IMR-90 (cell line): ENCODE results near the gene RNF213. TPM values are rescaled to one million over a fixed set of nuclear protein-coding genes. Genes with fewer than 3 reads are reported as not detected.

ENCODE experiments used
- ATAC-seq: fragments of 200-7000 bp; cut with Tn5 transposase; 2 replicates; pipeline ENCODE4 v1.9.1; 2020; ENCODE audit warnings: low read depth, mild to moderate bottlenecking, moderate library complexity
- BruUV-seq: library from RNA; stranded (reverse); fragments of 400-500 nt; replicated peaks from 2 replicates; lab custom pipeline; 2021; lab: Mats Ljungman, UMichigan
- CTCF ChIA-PET: fragments of 300-600 bp; formaldehyde crosslinking; extraction: SDS; loops from one replicate; lab custom pipeline; 2021; ENCODE audit warnings: antibody characterized with exemption; lab: Yijun Ruan, JAX
- POLR2A ChIA-PET: fragments of 300-600 bp; sonication (Branson Sonifier 250); formaldehyde crosslinking; loops from one replicate; lab custom pipeline; 2022; ENCODE audit warnings: antibody characterized with exemption; ENCODE audit not compliant: unreplicated experiment; lab: Charles Lee
- DNase-seq: peaks from one replicate; pipeline ENCODE4 v3.0.0; 2013
- H2AFZ ChIP-seq: replicated peaks from 2 replicates; pipeline ENCODE3; 2013; ENCODE audit warnings: low read length, mild to moderate bottlenecking; ENCODE audit not compliant: poor library complexity
- H2AK5ac ChIP-seq: 2 replicates; pipeline ENCODE4 v1.6.1; 2013; ENCODE audit warnings: low read depth, low read length, inconsistent platforms
- H2AK9ac ChIP-seq: replicated peaks from 2 replicates; pipeline ENCODE3; 2013; ENCODE audit warnings: mild to moderate bottlenecking, low read depth, low read length, moderate library complexity; ENCODE audit not compliant: poor library complexity
- H2BK120ac ChIP-seq: 2 replicates; pipeline ENCODE4 v1.6.1; 2013; ENCODE audit warnings: low read depth, low read length, inconsistent platforms
- H2BK15ac ChIP-seq: 3 replicates; pipeline ENCODE4 v1.6.1; 2013; ENCODE audit warnings: low read depth, low read length, inconsistent platforms
- H2BK20ac ChIP-seq: 2 replicates; pipeline ENCODE4 v1.6.1; 2013; ENCODE audit warnings: low read depth, mild to moderate bottlenecking, inconsistent platforms, low read length, moderate library complexity
- H2BK5ac ChIP-seq: 2 replicates; pipeline ENCODE4 v1.6.1; 2013; ENCODE audit warnings: mild to moderate bottlenecking, low read depth, low read length, inconsistent platforms; ENCODE audit not compliant: poor library complexity, severe bottlenecking
- H3K14ac ChIP-seq: replicated peaks from 2 replicates; pipeline ENCODE4 v1.6.1; 2013; ENCODE audit warnings: low read depth, low read length, inconsistent platforms
- H3K18ac ChIP-seq: 2 replicates; pipeline ENCODE4 v1.6.1; 2013; ENCODE audit warnings: low read depth, low read length, control low read depth
- H3K23ac ChIP-seq: 2 replicates; pipeline ENCODE4 v1.6.1; 2013; ENCODE audit warnings: low read depth, low read length, inconsistent platforms
- H3K27ac ChIP-seq: 2 replicates; pipeline ENCODE4 v1.5.1; 2013; ENCODE audit warnings: mild to moderate bottlenecking, control low read depth, low read length; ENCODE audit not compliant: insufficient read depth
- H3K27me3 ChIP-seq: 2 replicates; pipeline ENCODE4 v1.6.1; 2013; ENCODE audit warnings: low read length; ENCODE audit not compliant: control insufficient read depth, insufficient read depth
- H3K36me3 ChIP-seq: 2 replicates; pipeline ENCODE4 v1.6.1; 2013; ENCODE audit warnings: low read length, mixed read lengths; ENCODE audit not compliant: control insufficient read depth, insufficient read depth
- H3K4ac ChIP-seq: 2 replicates; pipeline ENCODE4 v1.6.1; 2013; ENCODE audit warnings: low read depth, low read length, inconsistent platforms
- H3K4me1 ChIP-seq: 2 replicates; pipeline ENCODE4 v1.6.1; 2013; ENCODE audit warnings: low read length, mixed read lengths; ENCODE audit not compliant: control insufficient read depth, insufficient read depth
- H3K4me2 ChIP-seq: 2 replicates; pipeline ENCODE4 v1.6.1; 2013; ENCODE audit warnings: low read depth, mild to moderate bottlenecking, control low read depth, low read length, moderate library complexity
- H3K4me3 ChIP-seq: 2 replicates; pipeline ENCODE4 v1.5.1; 2013; ENCODE audit warnings: low read depth, mild to moderate bottlenecking, control low read depth, low read length, moderate library complexity; ENCODE audit not compliant: insufficient read depth
- H3K56ac ChIP-seq: 2 replicates; pipeline ENCODE4 v1.6.1; 2013; ENCODE audit warnings: low read length, inconsistent platforms; ENCODE audit not compliant: insufficient read depth; ENCODE audit errors: extremely low read depth
- H3K79me1 ChIP-seq, 2 experiments: 2 replicates each; pipeline ENCODE4 v1.6.1; 2013; ENCODE audit warnings: low read length in 2 of 2, inconsistent platforms in 1 of 2, low read depth in 1 of 2
- H3K9ac ChIP-seq: 2 replicates; pipeline ENCODE4 v1.6.1; 2013; ENCODE audit warnings: low read depth, low read length, control low read depth
- H3K9me1 ChIP-seq: 2 replicates; pipeline ENCODE4 v1.6.1; 2013; ENCODE audit warnings: low read length, inconsistent platforms; ENCODE audit not compliant: insufficient read depth
- H3K9me3 ChIP-seq: 2 replicates; pipeline ENCODE4 v1.6.1; 2013; ENCODE audit warnings: low read length; ENCODE audit not compliant: control insufficient read depth, insufficient read depth
- H4K20me1 ChIP-seq: 2 replicates; pipeline ENCODE4 v1.6.1; 2013; ENCODE audit warnings: low read length, inconsistent platforms; ENCODE audit not compliant: insufficient read depth
- H4K5ac ChIP-seq: 2 replicates; pipeline ENCODE4 v1.6.1; 2013; ENCODE audit warnings: mild to moderate bottlenecking, low read depth, low read length, control low read depth
- H4K8ac ChIP-seq, 2 experiments: 2 replicates each; pipeline ENCODE4 v1.6.1; 2013; ENCODE audit warnings: low read depth in 2 of 2, low read length in 2 of 2, control low read depth in 1 of 2, inconsistent platforms in 1 of 2
- H4K91ac ChIP-seq: 2 replicates; pipeline ENCODE4 v1.6.1; 2013; ENCODE audit warnings: low read depth, low read length, inconsistent platforms; ENCODE audit not compliant: insufficient read depth
- BHLHE40 ChIP-seq: fragments of 150-350 bp; IDR thresholded peaks from 2 replicates; pipeline ENCODE4 v1.6.1; 2016; ENCODE audit warnings: mild to moderate bottlenecking, low read depth, low read length
- CEBPB ChIP-seq: IDR thresholded peaks from 2 replicates; pipeline ENCODE4 v1.6.1; 2012; ENCODE audit warnings: low read depth, low read length, improper control_type of control experiment
- CHD1 ChIP-seq: IDR thresholded peaks from 2 replicates; pipeline ENCODE4 v1.6.1; 2012; ENCODE audit warnings: low read depth, low read length, improper control_type of control experiment
- FOS ChIP-seq: fragments of 150-350 bp; IDR thresholded peaks from 2 replicates; pipeline ENCODE4 v1.6.1; 2016; ENCODE audit warnings: low read depth, low read length
- MAFK ChIP-seq: IDR thresholded peaks from 2 replicates; pipeline ENCODE4 v1.6.1; 2012; ENCODE audit warnings: low read depth, low read length, improper control_type of control experiment
- MXI1 ChIP-seq: IDR thresholded peaks from 2 replicates; pipeline ENCODE4 v1.6.1; 2012; ENCODE audit warnings: low read depth, mild to moderate bottlenecking, low read length, moderate library complexity, borderline replicate concordance
- POLR2A ChIP-seq: IDR thresholded peaks from 2 replicates; pipeline ENCODE4 v1.6.1; 2012; ENCODE audit warnings: mild to moderate bottlenecking, low read depth, low read length
- RCOR1 ChIP-seq: IDR thresholded peaks from 2 replicates; pipeline ENCODE4 v1.6.1; 2012; ENCODE audit warnings: mild to moderate bottlenecking, low read length, improper control_type of control experiment; ENCODE audit not compliant: insufficient replicate concordance
- RFX5 ChIP-seq: IDR thresholded peaks from 2 replicates; pipeline ENCODE4 v1.8.0; 2012; ENCODE audit warnings: low read depth, mild to moderate bottlenecking, low read length, moderate library complexity
- SMC3 ChIP-seq: fragments of 150-350 bp; IDR thresholded peaks from 2 replicates; pipeline ENCODE4 v1.6.1; 2016; ENCODE audit warnings: low read depth, mild to moderate bottlenecking, antibody characterized with exemption, low read length, moderate library complexity
- WGBS, 2 experiments: methylation state at CpG; one replicate each; pipeline versions ENCODE4 v1.1.5 to v1.1.7; 2013; ENCODE audit warnings: missing lambda C conversion rate in 2 of 2; ENCODE audit not compliant: insufficient read length in 1 of 2; ENCODE audit errors: extremely low coverage in 2 of 2; 5-methylcytosine and 5-hydroxymethylcytosine counted together
- dilution Hi-C: fragments of 300-500 bp; cut with HindIII; formaldehyde crosslinking; loops from one replicate; pipeline ENCODE4 v1.14.3; 2018; ENCODE audit warnings: low sequenced_read_pairs; ENCODE audit not compliant: unreplicated experiment
- in situ Hi-C: fragments of 300-500 bp; cut with MboI; formaldehyde crosslinking; loops from 3 replicates; pipeline ENCODE4 v1.14.3; 2019; ENCODE audit warnings: low sequenced_read_pairs, inconsistent platforms, mixed read lengths
- intact Hi-C: fragments of 100-400 bp; cut with micrococcal nuclease; formaldehyde crosslinking; loops from 2 replicates; pipeline ENCODE4 v1.10.0; 2022
- polyA plus RNA-seq, 3 experiments: library from polyadenylated mRNA; depleted of rRNA; stranded (reverse); fragments of >200 nt; gene quantifications; 2 replicates each; pipeline ENCODE4 v1.2.3, GENCODE V29; 2012; ENCODE audit warnings: low replicate concordance in 1 of 3
- total RNA-seq: library from RNA; depleted of rRNA; stranded (reverse); fragments of >200 nt; gene quantifications from 2 replicates; pipeline ENCODE4 v1.2.3, GENCODE V29; 2012
- TF ChIP-seq, protein P1 (sequence below): fragments of 150-350 bp; IDR thresholded peaks from 2 replicates; pipeline ENCODE4 v1.6.1; 2017; ENCODE audit warnings: mild to moderate bottlenecking, antibody characterized with exemption, low read length, low read depth
- TF ChIP-seq, protein P2 (sequence below): conservative IDR thresholded peaks from 2 replicates; pipeline ENCODE4 v1.5.1; 2012; ENCODE audit warnings: mild to moderate bottlenecking, low read depth, low read length, improper control_type of control experiment

Gene RNF213
- total and polyA plus RNA-seq, 2 of the 4 experiments (the other 2 are of a cell fraction): 23.4 to 36.0 TPM

DNA sequence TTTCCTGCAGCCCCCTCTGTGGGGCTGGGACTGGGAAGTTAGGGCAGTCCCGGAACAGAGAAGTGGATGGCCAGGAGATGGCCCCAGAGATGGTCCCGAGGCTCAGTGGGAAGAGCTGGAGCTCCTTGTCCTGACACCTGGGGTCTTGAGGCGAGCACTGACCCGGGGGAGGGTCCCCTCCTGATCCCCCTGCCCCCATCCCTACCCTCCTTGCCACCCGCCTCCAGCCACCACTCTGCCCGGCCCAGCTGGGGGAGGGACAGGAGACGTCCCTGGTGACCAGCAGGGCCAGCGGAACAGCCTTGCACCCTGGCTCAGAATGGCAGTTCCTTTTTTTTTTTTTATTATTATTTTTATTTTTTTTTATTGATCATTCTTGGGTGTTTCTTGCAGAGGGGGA lies 13.9 kb upstream of the RNF213 start:
- H4K5ac ChIP-seq: no peak overlapping the region
- no peak overlapping the region for H3K9ac ChIP-seq
- H3K79me1 ChIP-seq: no peaks in the 10 kb centered on the region
- dilution Hi-C loops: no loop called here
- H4K8ac ChIP-seq: no peak overlapping the region
- DNase-seq (no peak), ATAC-seq (no peak)
- no peak overlapping the region for H3K18ac ChIP-seq
- no peak overlapping the region for H3K4ac ChIP-seq
- peaks cover 51% of the 10 kb centered on the region for H3K36me3 ChIP-seq
- no peaks in the 10 kb centered on the region for H3K27me3 ChIP-seq
- H3K9me1 ChIP-seq: 0 out of 2 replicates have a peak, but pooled peaks cover 2% of the 10 kb centered on the region
- no peak overlapping the region for H2BK20ac ChIP-seq
- H2AK9ac ChIP-seq: no peak overlapping the region
- H2AFZ ChIP-seq: no peak overlapping the region
- ChIA-PET POLR2A (no interaction called here), CTCF (no interaction called here)
- in situ Hi-C loops: no loop called here
- H3K4me2 ChIP-seq: no peak overlapping the region
- no peaks in the 10 kb centered on the region for H3K4me1 ChIP-seq
- H3K14ac ChIP-seq: no peak overlapping the region
- H2BK5ac ChIP-seq: no peak overlapping the region
- no peak overlapping the region for H2AK5ac ChIP-seq
- no peak overlapping the region for H2BK15ac ChIP-seq
- no peaks in the 10 kb centered on the region for H3K9me3 ChIP-seq
- no TSS peak for BruUV-seq
- TF ChIP-seq CEBPB: no peak
- TF ChIP-seq CHD1: no peak
- no peak for TF ChIP-seq RCOR1
- no peak for TF ChIP-seq SMC3
- TF ChIP-seq MXI1: no peak
- TF ChIP-seq POLR2A: no peak
- TF ChIP-seq BHLHE40: no peak
- TF ChIP-seq, protein P1, sequence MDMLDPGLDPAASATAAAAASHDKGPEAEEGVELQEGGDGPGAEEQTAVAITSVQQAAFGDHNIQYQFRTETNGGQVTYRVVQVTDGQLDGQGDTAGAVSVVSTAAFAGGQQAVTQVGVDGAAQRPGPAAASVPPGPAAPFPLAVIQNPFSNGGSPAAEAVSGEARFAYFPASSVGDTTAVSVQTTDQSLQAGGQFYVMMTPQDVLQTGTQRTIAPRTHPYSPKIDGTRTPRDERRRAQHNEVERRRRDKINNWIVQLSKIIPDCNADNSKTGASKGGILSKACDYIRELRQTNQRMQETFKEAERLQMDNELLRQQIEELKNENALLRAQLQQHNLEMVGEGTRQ: no peak
- TF ChIP-seq, protein P2, sequence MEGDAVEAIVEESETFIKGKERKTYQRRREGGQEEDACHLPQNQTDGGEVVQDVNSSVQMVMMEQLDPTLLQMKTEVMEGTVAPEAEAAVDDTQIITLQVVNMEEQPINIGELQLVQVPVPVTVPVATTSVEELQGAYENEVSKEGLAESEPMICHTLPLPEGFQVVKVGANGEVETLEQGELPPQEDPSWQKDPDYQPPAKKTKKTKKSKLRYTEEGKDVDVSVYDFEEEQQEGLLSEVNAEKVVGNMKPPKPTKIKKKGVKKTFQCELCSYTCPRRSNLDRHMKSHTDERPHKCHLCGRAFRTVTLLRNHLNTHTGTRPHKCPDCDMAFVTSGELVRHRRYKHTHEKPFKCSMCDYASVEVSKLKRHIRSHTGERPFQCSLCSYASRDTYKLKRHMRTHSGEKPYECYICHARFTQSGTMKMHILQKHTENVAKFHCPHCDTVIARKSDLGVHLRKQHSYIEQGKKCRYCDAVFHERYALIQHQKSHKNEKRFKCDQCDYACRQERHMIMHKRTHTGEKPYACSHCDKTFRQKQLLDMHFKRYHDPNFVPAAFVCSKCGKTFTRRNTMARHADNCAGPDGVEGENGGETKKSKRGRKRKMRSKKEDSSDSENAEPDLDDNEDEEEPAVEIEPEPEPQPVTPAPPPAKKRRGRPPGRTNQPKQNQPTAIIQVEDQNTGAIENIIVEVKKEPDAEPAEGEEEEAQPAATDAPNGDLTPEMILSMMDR: no peak
- TF ChIP-seq MAFK: no peak
- TF ChIP-seq RFX5: no peak
- no peak for TF ChIP-seq FOS
- WGBS, 2 experiments: no CpG with 5 or more reads among the region's 8 CpGs
- intact Hi-C loops: no loop called here
- no peak overlapping the region for H2BK120ac ChIP-seq
- H3K56ac ChIP-seq: no peak overlapping the region
- H3K4me3 ChIP-seq: no peak overlapping the region
- no peak overlapping the region for H3K27ac ChIP-seq
- H3K23ac ChIP-seq: no peak overlapping the region
- no peak overlapping the region for H4K91ac ChIP-seq
- H4K20me1 ChIP-seq: no peaks in the 10 kb centered on the region
